GM12892 (cell line): ENCODE measurements around the gene RBPJL.

Source experiments
- POLR2A ChIP-seq: IDR thresholded peaks from 2 replicates; pipeline ENCODE4 v1.6.1; 2011; ENCODE audit warnings: low read depth, low read length, control low read depth
- POLR2AphosphoS5 ChIP-seq: IDR thresholded peaks from 2 replicates; pipeline ENCODE4 v1.6.1; 2011; ENCODE audit warnings: low read depth, low read length, control low read depth

DNA sequence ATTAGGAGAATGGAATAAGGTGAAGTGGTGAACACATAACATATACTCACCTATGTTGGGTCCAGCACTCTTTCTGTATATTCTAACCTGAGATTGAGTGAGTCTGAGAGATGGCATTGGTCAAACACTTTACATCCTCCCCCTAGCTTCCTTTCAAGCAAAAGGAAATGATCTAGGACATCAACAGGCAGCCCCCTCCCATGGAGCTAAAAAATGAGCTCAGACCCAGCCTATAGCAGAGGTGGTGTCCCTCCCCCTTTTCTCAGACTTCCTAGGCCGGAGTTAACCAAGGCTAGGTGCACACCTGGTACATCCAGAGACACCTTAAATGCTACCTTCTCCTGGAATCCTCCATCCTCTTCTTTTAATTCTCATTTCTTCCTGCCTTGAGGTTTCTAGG, 47.1 kb downstream of the RBPJL start:
- TF ChIP-seq POLR2A (no peak), POLR2AphosphoS5 (no peak)
